Activated T-helper 17 cell treated with anti-CD3 and anti-CD28 coated beads, Interleukin-2, amount 50 U/mL, for 72 hours (primary cell): ENCODE measurements around the gene MLIP. TPM values are rescaled to one million over a fixed set of nuclear protein-coding genes. Genes with fewer than 3 reads are reported as not detected.
"Not testable (repeated sequence)": the region's sequence is repeated elsewhere in the genome, so short reads cannot be mapped to it uniquely, and the experiment has no call there.

Source experiments
- ATAC-seq: fragments of 150-1000 bp; cut with Tn5 transposase; replicated peaks from 2 replicates; pipeline ENCODE4 v1.10.0; 2021; ENCODE audit warnings: mild to moderate bottlenecking, moderate library complexity
- H3K27ac Mint-ChIP-seq: one replicate; pipeline ENCODE4 v1.8.0; 2022; ENCODE audit warnings: mixed read lengths
- H3K27me3 Mint-ChIP-seq: one replicate; pipeline ENCODE4 v1.8.0; 2022; ENCODE audit warnings: mixed read lengths
- H3K36me3 Mint-ChIP-seq: one replicate; pipeline ENCODE4 v1.8.0; 2022; ENCODE audit warnings: low read depth, mild to moderate bottlenecking, mixed read lengths
- H3K4me1 Mint-ChIP-seq: one replicate; pipeline ENCODE4 v1.8.0; 2022; ENCODE audit warnings: mixed read lengths
- H3K4me3 Mint-ChIP-seq: one replicate; pipeline ENCODE4 v1.8.0; 2022; ENCODE audit warnings: mild to moderate bottlenecking, mixed read lengths
- H3K9me3 Mint-ChIP-seq: one replicate; pipeline ENCODE4 v1.8.0; 2022; ENCODE audit warnings: mixed read lengths
- total RNA-seq, 2 donors: library from RNA; stranded (reverse); gene quantifications; one replicate each; pipeline ENCODE4 v1.2.3, GENCODE V29; 2022

Gene MLIP
- total RNA-seq, 2 donors from 2014 or later, result not detected

DNA sequence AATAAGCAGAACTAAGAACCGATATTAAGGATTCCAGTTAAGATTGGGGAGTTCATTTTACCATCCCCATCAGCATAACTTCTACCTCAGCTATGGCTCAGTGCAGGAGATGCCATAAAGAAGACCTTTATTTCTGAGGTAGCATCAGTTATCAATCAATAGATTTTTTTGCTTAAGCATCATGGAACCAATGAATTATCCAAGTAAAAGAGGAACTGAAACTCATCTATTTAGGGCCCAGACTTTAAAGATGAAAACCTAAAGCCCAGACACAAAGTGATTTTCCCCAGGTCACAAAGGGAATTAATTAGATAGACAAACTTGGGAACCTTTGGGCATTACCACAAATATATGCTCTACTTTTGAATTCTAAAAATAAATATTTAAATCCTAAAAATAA is 137.8 kb downstream of the MLIP start:
- Mint-ChIP-seq H3K27me3 (no peaks in the 10 kb centered on the region), H3K9me3 (no peaks in the 10 kb centered on the region), H3K27ac (no peak overlapping the region), H3K4me1 (no peaks in the 10 kb centered on the region), H3K4me3 (no peak overlapping the region), H3K36me3 (no peaks in the 10 kb centered on the region)
- no peak for ATAC-seq

DNA sequence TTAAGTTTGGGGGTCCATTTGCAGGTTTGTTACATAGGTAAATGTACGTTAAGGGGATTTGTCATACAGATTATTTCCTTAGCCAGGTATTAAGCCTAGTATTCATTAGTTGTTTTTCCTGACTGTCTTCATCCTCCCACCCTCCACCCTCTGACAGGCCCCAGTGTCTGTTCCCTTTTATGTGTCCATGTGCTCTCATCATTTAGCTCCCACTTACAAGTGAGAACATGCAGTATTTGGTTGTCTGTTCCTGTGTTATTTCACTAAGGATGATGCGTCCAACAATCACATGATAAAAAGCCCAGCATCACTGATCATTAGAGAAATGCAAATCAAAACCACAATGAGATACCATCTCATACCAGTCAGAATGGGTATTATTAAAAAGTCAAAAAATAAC is 138.6 kb downstream of the MLIP start:
- not testable (repeated sequence) for H3K27me3 Mint-ChIP-seq, H3K4me1 Mint-ChIP-seq, H3K36me3 Mint-ChIP-seq, H3K4me3 Mint-ChIP-seq, H3K27ac Mint-ChIP-seq, ATAC-seq, H3K9me3 Mint-ChIP-seq

- Mint-ChIP-seq H3K9me3 (peaks cover 3% of the 10 kb centered on the region), H3K4me1 (no peaks in the 10 kb centered on the region), H3K27me3 (no peaks in the 10 kb centered on the region), H3K4me3 (no peak overlapping the region), H3K27ac (no peak overlapping the region), H3K36me3 (no peaks in the 10 kb centered on the region)
- no peak for ATAC-seq
Measured at GRCh38 chr6:54252496-54252895, 141.3 kb downstream of the MLIP start.

GRCh38 chr6:54252916-54253315 is 141.7 kb downstream of the MLIP start:
- H3K27ac Mint-ChIP-seq, result no peak overlapping the region
- ATAC-seq, result no peak
- no peaks in the 10 kb centered on the region for H3K36me3 Mint-ChIP-seq
- no peak overlapping the region for H3K4me3 Mint-ChIP-seq
- H3K4me1 Mint-ChIP-seq, result no peaks in the 10 kb centered on the region
- H3K9me3 Mint-ChIP-seq, result peaks cover 3% of the 10 kb centered on the region
- H3K27me3 Mint-ChIP-seq, result no peaks in the 10 kb centered on the region

DNA sequence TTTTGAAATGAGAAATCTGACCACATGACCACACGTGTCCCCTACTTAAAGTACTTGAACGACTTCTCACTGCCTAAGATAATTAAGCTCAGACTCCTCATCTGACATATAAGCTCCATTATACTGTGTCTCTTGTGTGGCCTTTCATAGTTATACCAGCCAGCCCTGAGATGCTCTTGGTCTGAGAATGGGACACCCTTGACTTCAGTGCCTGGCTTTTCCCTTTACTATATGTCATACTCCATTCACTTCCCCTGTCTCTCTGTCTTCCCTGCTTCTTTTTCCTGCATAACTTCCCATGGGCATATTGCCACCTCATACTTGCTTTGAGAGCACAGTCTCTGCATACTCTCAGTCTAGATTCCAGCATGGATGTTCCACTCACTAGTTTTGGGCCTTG is 143.6 kb downstream of the MLIP start:
- no peak for ATAC-seq
- Mint-ChIP-seq H3K36me3 (no peaks in the 10 kb centered on the region), H3K9me3 (peaks cover 3% of the 10 kb centered on the region), H3K4me1 (no peaks in the 10 kb centered on the region), H3K27ac (no peak overlapping the region), H3K27me3 (no peaks in the 10 kb centered on the region), H3K4me3 (no peak overlapping the region)

DNA sequence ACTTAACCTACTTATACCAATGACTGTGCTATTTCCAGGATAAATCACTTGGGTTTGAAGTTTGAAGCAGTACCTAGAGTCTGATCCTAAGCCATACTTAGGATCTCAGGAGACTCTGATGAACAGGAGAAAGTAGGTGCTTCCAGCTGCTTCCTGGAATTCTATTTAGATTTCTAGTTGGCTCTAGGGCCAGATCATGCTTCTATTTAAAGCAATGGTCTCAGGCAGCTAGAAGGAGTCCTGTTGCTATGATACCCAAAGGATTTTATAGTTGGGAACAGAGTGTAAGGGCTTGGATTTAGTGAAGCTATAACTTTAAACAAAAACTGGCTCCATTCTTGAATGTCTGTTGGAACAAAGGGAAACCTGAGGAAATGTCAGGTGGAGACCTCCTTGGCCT is 144.6 kb downstream of the MLIP start:
- H3K27ac Mint-ChIP-seq, result no peak overlapping the region
- no peaks in the 10 kb centered on the region for H3K27me3 Mint-ChIP-seq
- no peaks in the 10 kb centered on the region for H3K4me1 Mint-ChIP-seq
- peaks cover 3% of the 10 kb centered on the region for H3K9me3 Mint-ChIP-seq
- ATAC-seq, result no peak
- no peak overlapping the region for H3K4me3 Mint-ChIP-seq
- no peaks in the 10 kb centered on the region for H3K36me3 Mint-ChIP-seq

GRCh38 chr6:54260025-54260424 is 148.8 kb downstream of the MLIP start:
- Mint-ChIP-seq H3K9me3 (peaks cover 3% of the 10 kb centered on the region), H3K27me3 (no peaks in the 10 kb centered on the region), H3K4me1 (no peaks in the 10 kb centered on the region), H3K4me3 (no peak overlapping the region), H3K27ac (no peak overlapping the region), H3K36me3 (no peaks in the 10 kb centered on the region)
- ATAC-seq, result no peak

DNA sequence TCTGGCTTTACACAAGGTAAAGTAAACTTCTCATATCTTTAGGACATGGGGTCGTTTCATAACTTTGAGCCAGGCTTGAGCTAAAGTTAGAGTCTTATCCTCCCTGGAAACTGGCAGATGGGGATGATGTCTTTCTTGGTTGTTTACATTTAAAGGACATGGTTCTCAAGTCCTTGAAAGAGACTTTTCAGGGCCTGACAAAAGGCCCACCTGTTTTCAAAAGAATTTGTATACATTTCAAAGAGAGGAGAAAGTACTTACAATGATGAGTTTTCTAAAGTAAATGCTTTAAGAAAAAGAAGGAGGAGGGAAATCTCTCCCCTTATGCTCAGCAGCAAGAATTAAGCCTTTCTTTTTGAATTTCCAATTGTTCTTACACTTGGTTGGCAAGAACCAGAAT is 151.3 kb downstream of the MLIP start:
- H3K9me3 Mint-ChIP-seq, result no peaks in the 10 kb centered on the region
- H3K27me3 Mint-ChIP-seq, result no peaks in the 10 kb centered on the region
- no peak overlapping the region for H3K4me3 Mint-ChIP-seq
- no peaks in the 10 kb centered on the region for H3K36me3 Mint-ChIP-seq
- H3K4me1 Mint-ChIP-seq, result no peaks in the 10 kb centered on the region
- no peak overlapping the region for H3K27ac Mint-ChIP-seq
- no peak for ATAC-seq

DNA sequence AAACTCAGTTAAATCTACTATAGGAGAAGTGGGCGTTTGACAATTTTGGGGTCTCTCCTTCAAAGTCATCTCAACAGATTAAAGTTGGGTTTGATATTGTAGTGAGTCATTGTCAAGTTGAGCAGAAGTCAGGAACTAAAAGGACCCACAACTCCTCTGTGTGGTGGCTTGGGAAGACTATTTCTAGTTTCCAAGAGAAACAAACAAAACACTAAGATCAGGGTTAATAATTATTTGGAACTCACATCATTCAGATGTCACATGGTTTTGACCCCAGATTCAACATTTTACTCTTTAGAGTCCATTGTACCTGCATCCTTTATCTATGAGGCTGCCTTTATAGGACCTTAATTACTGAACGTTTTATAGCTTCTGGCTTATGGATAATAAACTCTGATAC is 151.7 kb downstream of the MLIP start:
- Mint-ChIP-seq H3K27ac (no peak overlapping the region), H3K9me3 (no peaks in the 10 kb centered on the region), H3K4me1 (no peaks in the 10 kb centered on the region), H3K36me3 (no peaks in the 10 kb centered on the region), H3K4me3 (no peak overlapping the region), H3K27me3 (no peaks in the 10 kb centered on the region)
- no peak for ATAC-seq

DNA sequence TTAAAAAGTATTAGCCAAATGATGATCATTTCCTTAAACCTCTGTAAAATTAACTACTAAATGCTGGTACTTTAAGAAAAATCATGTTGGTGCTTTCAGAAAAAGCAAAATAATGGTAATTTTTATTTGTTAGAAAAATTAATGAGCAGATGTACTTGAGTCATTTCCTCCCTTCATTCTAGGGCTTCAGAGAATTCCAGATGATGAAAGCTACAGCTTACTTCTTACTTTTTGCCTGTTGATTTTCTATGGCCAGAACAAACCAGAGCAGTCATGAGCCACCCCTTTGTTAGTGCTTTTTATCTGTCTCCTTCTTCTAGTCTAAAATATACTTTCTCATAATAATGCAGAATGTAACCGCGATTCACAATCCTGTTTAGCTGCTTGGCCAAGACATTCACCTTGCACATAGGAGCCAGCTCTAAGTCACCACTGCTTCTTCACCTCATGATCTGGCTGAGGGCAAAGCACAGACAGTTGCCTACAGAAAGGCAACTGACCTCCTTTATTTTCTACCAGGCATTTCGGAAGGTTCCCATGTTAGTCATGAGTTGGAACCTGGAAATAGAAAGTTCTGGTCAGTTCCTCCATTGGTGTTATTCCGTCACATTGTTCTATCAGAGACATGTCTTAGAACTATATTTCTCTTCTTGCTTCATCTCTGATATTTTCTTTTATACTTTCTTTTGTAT is 153.5 kb downstream of the MLIP start:
- Mint-ChIP-seq H3K4me1 (no peaks in the 10 kb centered on the region), H3K36me3 (no peaks in the 10 kb centered on the region), H3K4me3 (no peak overlapping the region), H3K27ac (no peak overlapping the region), H3K9me3 (no peaks in the 10 kb centered on the region), H3K27me3 (no peaks in the 10 kb centered on the region)
- ATAC-seq, result no peak

DNA sequence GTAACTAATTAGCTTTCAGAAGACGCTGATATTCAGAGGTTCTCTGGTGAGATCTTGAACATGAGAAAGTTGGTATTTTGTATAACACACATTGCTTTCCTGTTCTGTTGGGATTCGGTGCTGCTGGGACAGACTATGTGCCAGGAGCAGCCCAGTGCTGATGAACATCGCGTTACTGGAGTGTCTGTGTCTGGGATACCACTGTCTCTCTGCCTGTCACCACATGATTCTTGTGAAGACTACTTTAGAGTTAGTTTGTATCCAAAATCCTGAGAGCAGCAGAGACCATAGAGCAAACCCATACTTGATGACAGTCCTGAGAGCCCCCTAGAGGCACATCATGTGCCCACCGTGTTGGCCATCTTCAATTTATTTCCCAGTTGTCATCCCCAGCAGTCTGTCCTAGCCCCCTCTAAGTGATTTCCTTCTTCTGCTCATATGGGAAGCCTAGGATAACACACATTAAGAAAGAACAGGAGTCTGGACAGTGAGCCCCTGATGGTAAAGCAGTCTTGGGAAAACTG is 155.2 kb downstream of the MLIP start:
- Mint-ChIP-seq H3K36me3 (no peaks in the 10 kb centered on the region), H3K9me3 (no peaks in the 10 kb centered on the region), H3K27ac (no peak overlapping the region), H3K27me3 (peaks cover 3% of the 10 kb centered on the region), H3K4me3 (no peak overlapping the region), H3K4me1 (no peaks in the 10 kb centered on the region)
- ATAC-seq, result no peak

- Mint-ChIP-seq H3K27me3 (peaks cover 3% of the 10 kb centered on the region), H3K36me3 (no peaks in the 10 kb centered on the region)
- no peak for ATAC-seq
Measured at GRCh38 chr6:54267798-54268197, 156.6 kb downstream of the MLIP start.

DNA sequence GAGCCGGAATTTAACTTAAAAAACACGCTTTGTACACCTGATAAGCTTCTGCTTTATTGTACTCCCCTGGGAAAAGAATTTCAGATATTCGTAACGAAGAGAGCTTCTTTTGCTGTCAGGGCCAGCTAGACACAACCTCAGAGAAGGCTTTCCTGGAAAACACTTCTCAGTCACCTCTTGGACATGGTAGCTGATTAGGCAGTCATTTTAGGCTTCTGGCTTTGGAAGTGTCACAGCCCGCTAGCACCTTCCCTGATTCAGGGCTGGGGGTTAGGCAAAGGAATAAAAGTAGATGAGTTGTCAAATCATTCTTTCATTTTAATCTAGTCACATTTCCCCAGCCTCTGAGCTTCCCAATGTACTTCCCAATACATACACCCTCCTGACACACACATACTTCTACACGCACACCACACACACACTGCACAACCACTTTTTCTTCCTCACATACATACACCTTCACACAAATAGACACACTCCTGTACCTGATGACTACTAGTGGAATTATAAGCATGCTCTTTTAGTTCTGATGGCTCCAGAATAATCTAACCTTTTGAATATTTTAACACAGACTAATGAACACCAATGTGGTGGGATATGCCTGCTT is 162.1 kb downstream of the MLIP start:
- peaks cover 3% of the 10 kb centered on the region for H3K27me3 Mint-ChIP-seq
- peaks cover 6% of the 10 kb centered on the region for H3K9me3 Mint-ChIP-seq
- no peak for ATAC-seq
- H3K4me3 Mint-ChIP-seq, result no peak overlapping the region
- no peak overlapping the region for H3K27ac Mint-ChIP-seq
- H3K36me3 Mint-ChIP-seq, result no peaks in the 10 kb centered on the region
- H3K4me1 Mint-ChIP-seq, result no peaks in the 10 kb centered on the region

More at GRCh38 chr6:54267798-54268197, 156.6 kb downstream of the MLIP start:
- no peak overlapping the region for H3K27ac Mint-ChIP-seq
- no peaks in the 10 kb centered on the region for H3K9me3 Mint-ChIP-seq
- no peak overlapping the region for H3K4me3 Mint-ChIP-seq
- no peaks in the 10 kb centered on the region for H3K4me1 Mint-ChIP-seq

DNA sequence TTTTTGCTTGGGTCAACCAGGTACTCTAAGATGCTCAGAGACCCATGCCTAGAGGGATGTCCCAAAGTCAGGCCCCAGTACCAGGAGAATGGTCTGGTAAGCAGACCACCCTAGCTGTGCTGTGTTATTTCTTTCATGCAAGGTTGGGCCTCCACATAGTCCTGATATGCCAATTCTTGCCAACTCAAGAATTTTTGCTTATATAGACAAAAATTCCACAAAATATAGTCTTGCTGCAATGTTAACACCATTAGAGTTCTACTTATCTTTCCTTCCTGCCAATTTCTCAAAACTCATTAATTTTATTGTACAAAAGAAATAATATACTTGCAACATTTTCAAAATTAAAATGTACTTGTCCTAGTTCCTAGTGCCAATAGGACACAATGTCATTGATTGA is 163.1 kb downstream of the MLIP start:
- Mint-ChIP-seq H3K4me1 (no peaks in the 10 kb centered on the region), H3K4me3 (no peak overlapping the region), H3K9me3 (peaks cover 6% of the 10 kb centered on the region), H3K36me3 (no peaks in the 10 kb centered on the region), H3K27ac (no peak overlapping the region), H3K27me3 (peaks cover 3% of the 10 kb centered on the region)
- no peak for ATAC-seq

DNA sequence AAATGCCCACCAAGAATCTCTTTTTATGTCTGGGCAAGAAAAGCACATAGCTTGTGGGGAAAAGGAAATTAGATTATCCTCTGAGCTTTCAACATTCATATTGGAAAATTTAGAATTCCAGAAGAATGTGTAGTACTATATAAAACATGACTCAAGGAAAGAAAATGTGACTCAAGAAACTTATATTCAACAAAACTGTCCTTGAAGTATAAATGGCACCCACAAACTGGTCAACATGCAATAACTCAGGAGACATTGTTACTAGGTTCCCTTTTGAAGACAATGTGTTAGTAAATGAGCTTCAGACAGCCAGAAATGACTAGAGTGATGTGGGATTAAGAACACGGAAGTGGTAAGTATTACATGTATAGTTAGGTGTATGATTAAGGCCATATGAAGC is 170.9 kb downstream of the MLIP start:
- Mint-ChIP-seq H3K9me3 (peaks cover 3% of the 10 kb centered on the region), H3K27me3 (no peaks in the 10 kb centered on the region), H3K36me3 (no peaks in the 10 kb centered on the region), H3K4me1 (no peaks in the 10 kb centered on the region), H3K4me3 (no peak overlapping the region), H3K27ac (no peak overlapping the region)
- ATAC-seq, result no peak
